Subcutaneous adipose tissue (tissue), 4 donors: ENCODE measurements around the gene TOP1. TPM values are rescaled to one million over a fixed set of nuclear protein-coding genes. Genes with fewer than 3 reads are reported as not detected.

Experiments
- CTCF ChIP-seq: fragments of 450-650 bp; IDR thresholded peaks from one replicate; pipeline ENCODE4 v1.5.1; 2016; ENCODE audit warnings: low read depth, mild to moderate bottlenecking, control low read depth, antibody characterized with exemption, moderate library complexity
- total RNA-seq, 4 donors: library from RNA; depleted of rRNA; stranded (reverse); fragments of >200 nt; gene quantifications; one replicate each; pipeline ENCODE4 v1.1.0, GENCODE V29; 2016

The TOP1 gene
- total RNA-seq, 4 donors from 2014 or later = 24.6 to 59.2 (median 31.7) TPM

GRCh38 chr20:40986774-40987173 lies 41.8 kb upstream of the TOP1 start:
- TF ChIP-seq CTCF = no peak

GRCh38 chr20:40990542-40991120 lies 38.0 kb upstream of the TOP1 start:
- TF ChIP-seq CTCF = no peak

- no peak for TF ChIP-seq CTCF
Measured at GRCh38 chr20:40991181-40991889, 37.3 kb upstream of the TOP1 start.

- no peak for TF ChIP-seq CTCF
Measured at GRCh38 chr20:40992349-40993113, 36.1 kb upstream of the TOP1 start.

- TF ChIP-seq CTCF = no peak
Measured at GRCh38 chr20:40993794-40994540, 34.7 kb upstream of the TOP1 start.

GRCh38 chr20:40996326-40996725 lies 32.3 kb upstream of the TOP1 start:
- TF ChIP-seq CTCF = no peak
